OCI-LY7 (cell line): ENCODE results near the gene DCAF7. TPM values are rescaled to one million over a fixed set of nuclear protein-coding genes. Genes with fewer than 3 reads are reported as not detected.

Experiments
- BruUV-seq: library from RNA; stranded (reverse); fragments of 400-500 nt; replicated peaks from 2 replicates; lab custom pipeline; 2021; lab: Mats Ljungman, UMichigan
- CTCF ChIA-PET: fragments of 300-600 bp; sonication (Branson Sonifier 250); formaldehyde crosslinking; loops from one replicate; lab custom pipeline; 2022; ENCODE audit warnings: antibody characterized with exemption; ENCODE audit not compliant: unreplicated experiment; lab: Charles Lee
- POLR2A ChIA-PET: fragments of 300-600 bp; sonication (Branson Sonifier 250); formaldehyde crosslinking; loops from one replicate; lab custom pipeline; 2022; ENCODE audit warnings: antibody characterized with exemption; lab: Charles Lee
- DNase-seq: peaks from one replicate; pipeline ENCODE4 v3.0.0-alpha.2; 2015; ENCODE audit warnings: low spot score
- H2AFZ ChIP-seq: fragments of 200-600 bp; sonication (generic), shearing (Covaris generic); 2 replicates; pipeline ENCODE4 v1.6.1; 2014; ENCODE audit warnings: mild to moderate bottlenecking, antibody characterized with exemption, low read length, moderate library complexity
- H3K27ac ChIP-seq: fragments of 200-600 bp; sonication (generic); 2 replicates; pipeline ENCODE4 v1.5.1; 2014; ENCODE audit warnings: mixed run types, low read depth, mild to moderate bottlenecking, moderate library complexity, low read length, inconsistent platforms; ENCODE audit not compliant: poor library complexity, severe bottlenecking
- H3K36me3 ChIP-seq: fragments of 200-600 bp; sonication (generic); 2 replicates; pipeline ENCODE4 v1.6.1; 2014; ENCODE audit warnings: mild to moderate bottlenecking, antibody characterized with exemption, low read length, moderate library complexity, mixed read lengths; ENCODE audit not compliant: insufficient read depth
- H3K4me1 ChIP-seq: fragments of 200-600 bp; sonication (generic); 2 replicates; pipeline ENCODE4 v1.5.1; 2014; ENCODE audit warnings: mild to moderate bottlenecking, low read length; ENCODE audit not compliant: insufficient read depth, poor library complexity, severe bottlenecking
- H3K4me2 ChIP-seq: fragments of 200-600 bp; sonication (generic); 2 replicates; pipeline ENCODE4 v1.6.1; 2014; ENCODE audit warnings: mild to moderate bottlenecking, low read length
- H3K4me3 ChIP-seq: fragments of 200-600 bp; sonication (generic); 2 replicates; pipeline ENCODE4 v1.5.1; 2014; ENCODE audit warnings: mild to moderate bottlenecking, low read depth, low read length; ENCODE audit not compliant: poor library complexity, severe bottlenecking
- H3K79me2 ChIP-seq: fragments of 200-600 bp; sonication (generic); 2 replicates; pipeline ENCODE4 v1.6.1; 2016; ENCODE audit warnings: low read depth, mild to moderate bottlenecking, low read length, moderate library complexity, mixed read lengths; ENCODE audit not compliant: insufficient read depth
- H3K9me2 ChIP-seq: fragments of 200-600 bp; sonication (generic); 2 replicates; pipeline ENCODE4 v1.6.1; 2016; ENCODE audit warnings: mild to moderate bottlenecking, low read length, mixed read lengths; ENCODE audit not compliant: insufficient read depth
- H3K9me3 ChIP-seq: fragments of 200-600 bp; sonication (generic); 2 replicates; pipeline ENCODE4 v1.6.1; 2014; ENCODE audit warnings: mild to moderate bottlenecking, mixed run types, low read length, mixed read lengths
- H4K20me1 ChIP-seq: fragments of 200-600 bp; sonication (generic); 2 replicates; pipeline ENCODE4 v1.6.1; 2014; ENCODE audit warnings: mild to moderate bottlenecking, antibody characterized with exemption, low read length, moderate library complexity, mixed read lengths; ENCODE audit not compliant: insufficient read depth
- EZH2phosphoT487 ChIP-seq: fragments of 200-600 bp; sonication (generic); IDR thresholded peaks from 2 replicates; pipeline ENCODE4 v1.6.1; 2018; ENCODE audit warnings: low read depth, borderline replicate concordance, mild to moderate bottlenecking, mixed run types, antibody characterized with exemption, low read length, moderate library complexity, mixed read lengths
- intact Hi-C: fragments of 100-400 bp; cut with micrococcal nuclease; formaldehyde crosslinking; loops from one replicate; pipeline ENCODE4 v1.10.0; 2022; ENCODE audit not compliant: unreplicated experiment
- total RNA-seq, 2 experiments: library from RNA; depleted of rRNA in 1 of 2; stranded (reverse); fragments of >200 nt in 1 of 2; shearing (Covaris generic) in 1 of 2; gene quantifications; 2 replicates each; pipeline ENCODE4 v1.2.3, GENCODE V29; 2014 to 2022
- TF ChIP-seq, protein P1 (sequence below): fragments of 200-600 bp; sonication (generic); conservative IDR thresholded peaks from 2 replicates; pipeline ENCODE4 v1.5.1; 2014; ENCODE audit warnings: mild to moderate bottlenecking, antibody characterized with exemption, low read length, moderate library complexity, mixed read lengths

The DCAF7 gene
- total RNA-seq, 2 experiments from 2014 or later, result 46.4 to 121 TPM

DNA sequence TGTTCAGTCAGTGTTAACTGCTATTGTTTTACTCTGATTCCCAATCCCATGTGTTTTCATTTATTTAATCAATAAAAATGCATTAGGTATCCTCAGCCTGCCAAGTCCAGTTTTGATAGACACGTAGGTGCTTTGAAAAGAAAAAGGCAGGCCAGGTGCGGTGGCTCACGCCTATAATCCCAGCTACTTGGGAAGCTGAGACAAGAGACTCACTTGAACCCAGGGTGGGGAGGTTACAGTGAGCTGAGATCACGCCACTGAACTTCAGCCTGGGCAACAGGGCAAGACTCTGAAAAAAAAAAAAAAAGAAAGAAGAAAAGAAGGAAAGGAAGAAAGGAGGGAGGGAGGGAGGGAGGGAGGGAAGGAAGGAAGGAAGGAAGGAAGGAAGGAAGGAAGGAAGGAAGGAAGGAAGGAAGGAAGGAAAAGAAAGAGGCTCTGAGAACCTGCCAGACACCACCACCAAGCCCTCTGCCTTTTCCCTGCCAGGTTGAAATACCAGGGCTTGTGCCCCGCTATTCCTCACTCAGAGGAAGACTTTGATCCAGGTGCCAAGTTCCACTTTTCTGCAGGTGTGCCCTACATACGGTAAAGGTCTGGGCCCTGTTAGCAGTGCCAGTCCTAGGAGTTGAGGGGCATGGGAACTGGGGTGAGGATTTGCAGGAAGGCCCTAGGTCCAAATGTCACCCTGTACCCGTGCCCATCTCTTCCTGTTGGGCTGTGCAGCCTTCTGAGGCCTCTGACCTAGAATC, 37.2 kb upstream of the DCAF7 start:
- ChIA-PET POLR2A (interaction anchor here (0.7 kb wide), 1 partner anchor 126 kb away, joined by 3 read pairs; no protein-coding TSS in a partner anchor), CTCF (no interaction called here)
- no TSS peak for BruUV-seq

DNA sequence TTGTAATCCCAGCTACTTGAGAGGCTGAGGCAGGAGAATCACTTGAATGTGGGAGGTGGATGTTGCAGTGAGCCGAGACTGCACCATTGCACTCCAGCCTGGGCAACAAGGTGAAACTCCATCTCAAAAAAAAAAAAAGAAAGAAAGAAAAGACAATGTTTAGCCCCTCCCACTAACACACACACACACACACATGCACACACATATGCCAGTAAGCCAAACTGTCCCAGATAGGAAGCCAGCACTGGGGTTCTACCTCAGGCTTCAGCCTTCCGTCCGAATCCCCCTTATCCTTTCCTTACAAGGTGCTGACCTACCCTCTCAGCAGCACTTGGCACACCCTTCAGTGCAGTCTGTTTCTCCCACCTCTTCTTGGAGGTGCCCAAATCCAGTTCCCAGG, 35.8 kb upstream of the DCAF7 start:
- Histone ChIP-seq H3K36me3 (no peaks in the 10 kb centered on the region), H4K20me1 (no peaks in the 10 kb centered on the region), H3K4me3 (no peak overlapping the region), H3K4me1 (no peaks in the 10 kb centered on the region), H3K4me2 (no peak overlapping the region), H3K9me3 (no peaks in the 10 kb centered on the region), H3K9me2 (no peaks in the 10 kb centered on the region), H3K27ac (no peak overlapping the region), H2AFZ (no peak overlapping the region), H3K79me2 (no peaks in the 10 kb centered on the region)
- ChIA-PET POLR2A (no interaction called here), CTCF (no interaction called here)
- BruUV-seq, result no TSS peak
- no peak for DNase-seq
- intact Hi-C loops, result no loop called here
- TF ChIP-seq, protein P1, sequence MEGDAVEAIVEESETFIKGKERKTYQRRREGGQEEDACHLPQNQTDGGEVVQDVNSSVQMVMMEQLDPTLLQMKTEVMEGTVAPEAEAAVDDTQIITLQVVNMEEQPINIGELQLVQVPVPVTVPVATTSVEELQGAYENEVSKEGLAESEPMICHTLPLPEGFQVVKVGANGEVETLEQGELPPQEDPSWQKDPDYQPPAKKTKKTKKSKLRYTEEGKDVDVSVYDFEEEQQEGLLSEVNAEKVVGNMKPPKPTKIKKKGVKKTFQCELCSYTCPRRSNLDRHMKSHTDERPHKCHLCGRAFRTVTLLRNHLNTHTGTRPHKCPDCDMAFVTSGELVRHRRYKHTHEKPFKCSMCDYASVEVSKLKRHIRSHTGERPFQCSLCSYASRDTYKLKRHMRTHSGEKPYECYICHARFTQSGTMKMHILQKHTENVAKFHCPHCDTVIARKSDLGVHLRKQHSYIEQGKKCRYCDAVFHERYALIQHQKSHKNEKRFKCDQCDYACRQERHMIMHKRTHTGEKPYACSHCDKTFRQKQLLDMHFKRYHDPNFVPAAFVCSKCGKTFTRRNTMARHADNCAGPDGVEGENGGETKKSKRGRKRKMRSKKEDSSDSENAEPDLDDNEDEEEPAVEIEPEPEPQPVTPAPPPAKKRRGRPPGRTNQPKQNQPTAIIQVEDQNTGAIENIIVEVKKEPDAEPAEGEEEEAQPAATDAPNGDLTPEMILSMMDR, result no peak
- no peak for TF ChIP-seq EZH2phosphoT487

More for the DNA sequence above, 37.2 kb upstream of the DCAF7 start:
- Histone ChIP-seq H3K4me2 (no peak overlapping the region), H3K79me2 (no peaks in the 10 kb centered on the region), H2AFZ (no peak overlapping the region), H3K27ac (no peak overlapping the region), H3K9me2 (no peaks in the 10 kb centered on the region), H3K36me3 (no peaks in the 10 kb centered on the region), H3K4me1 (no peaks in the 10 kb centered on the region), H4K20me1 (no peaks in the 10 kb centered on the region), H3K9me3 (no peaks in the 10 kb centered on the region), H3K4me3 (no peak overlapping the region)
- DNase-seq, result no peak
- TF ChIP-seq, protein P1, result no peak
- TF ChIP-seq EZH2phosphoT487, result no peak
- intact Hi-C loops, result no loop called here

DNA sequence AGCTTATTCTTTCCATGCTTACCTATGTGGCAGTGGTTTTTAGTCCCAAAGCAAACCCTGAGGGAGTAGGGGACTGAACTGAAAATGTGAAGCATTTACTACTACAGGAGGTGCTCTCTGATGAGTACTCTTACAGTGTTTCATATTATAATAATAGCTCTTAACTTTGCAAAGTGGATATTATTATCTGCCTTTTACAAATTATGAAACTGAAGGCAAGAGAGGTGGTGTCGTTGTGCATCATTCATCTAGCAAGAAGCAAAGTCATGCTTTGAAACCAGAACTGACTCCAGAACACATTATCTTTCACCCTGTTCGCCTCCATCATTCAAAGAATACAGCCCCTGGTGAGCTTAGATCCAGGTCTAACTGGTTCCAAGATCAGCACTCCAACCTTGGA, 35.3 kb upstream of the DCAF7 start:
- Histone ChIP-seq H3K36me3 (no peaks in the 10 kb centered on the region), H3K79me2 (no peaks in the 10 kb centered on the region), H3K4me2 (no peak overlapping the region), H3K4me3 (no peak overlapping the region), H3K27ac (no peak overlapping the region), H3K9me3 (no peaks in the 10 kb centered on the region), H3K9me2 (no peaks in the 10 kb centered on the region), H3K4me1 (no peaks in the 10 kb centered on the region), H2AFZ (no peak overlapping the region), H4K20me1 (no peaks in the 10 kb centered on the region)
- ChIA-PET CTCF (no interaction called here), POLR2A (no interaction called here)
- BruUV-seq, result no TSS peak
- TF ChIP-seq, protein P1, result no peak
- no peak for TF ChIP-seq EZH2phosphoT487
- intact Hi-C loops, result no loop called here
- DNase-seq, result no peak
